HG03520 (cell line): ENCODE measurements around the gene BANP.
A peak's percentile ranks its signal among the peaks of the same experiment; 100 is the strongest.

ENCODE experiments used
- ATAC-seq: cut with Tn5 transposase; IDR thresholded peaks from one replicate; pipeline ENCODE4 v1.9.1; 2021; ENCODE audit warnings: mild to moderate bottlenecking, moderate library complexity; ENCODE audit not compliant: unreplicated experiment

Gene BANP

GRCh38 chr16:87948735-87949070 lies 2.5 kb upstream of the BANP start:
- no peak for ATAC-seq

- no peak for ATAC-seq
Observed at GRCh38 chr16:87949071-87949744, 2.0 kb upstream of the BANP start.

GRCh38 chr16:87951552-87952538 lies 611 bp downstream of the BANP start:
- peak; percentile 3 for ATAC-seq

DNA sequence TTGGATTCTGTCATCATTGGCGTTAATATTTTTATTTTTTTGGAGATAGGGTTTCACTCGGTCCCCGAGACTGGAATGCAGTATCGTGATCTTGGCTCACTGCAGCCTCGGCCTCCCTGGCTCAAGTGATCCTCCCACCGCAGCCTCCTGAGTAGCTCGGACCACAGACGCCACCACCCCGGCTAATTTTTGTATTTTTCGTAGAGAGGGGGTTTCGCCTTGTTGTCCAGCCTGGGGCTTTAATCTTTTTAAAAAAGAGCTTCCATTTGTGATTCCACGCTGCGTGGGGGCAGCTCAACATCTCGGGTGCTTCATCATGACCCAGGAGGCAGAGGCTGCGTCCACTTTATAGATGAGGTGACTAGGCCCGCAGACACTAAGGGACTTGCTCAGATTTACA lies 1.5 kb downstream of the BANP start:
- no peak for ATAC-seq

GRCh38 chr16:87953308-87954215 lies 2.3 kb downstream of the BANP start:
- no peak for ATAC-seq

DNA sequence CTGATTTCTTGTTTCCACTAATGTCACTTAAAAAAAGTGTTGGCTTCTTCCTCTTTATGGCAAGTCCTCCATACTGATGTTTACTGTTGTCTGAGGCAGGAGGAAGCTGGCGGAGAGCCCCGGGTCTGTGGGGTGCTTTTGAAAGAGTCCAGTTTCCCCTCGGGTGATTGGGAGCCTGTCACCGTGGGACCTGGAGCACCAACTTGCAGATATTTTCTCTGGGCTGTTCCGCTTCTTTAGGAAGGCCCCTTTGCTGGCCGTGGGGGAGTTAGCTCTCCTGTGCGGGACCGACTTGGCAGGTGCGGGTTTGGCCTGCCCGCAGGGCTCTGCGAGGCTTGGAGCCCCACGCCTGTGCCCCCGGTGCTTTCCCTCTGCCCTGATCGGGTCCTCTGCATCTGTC lies 3.1 kb downstream of the BANP start:
- ATAC-seq = no peak

DNA sequence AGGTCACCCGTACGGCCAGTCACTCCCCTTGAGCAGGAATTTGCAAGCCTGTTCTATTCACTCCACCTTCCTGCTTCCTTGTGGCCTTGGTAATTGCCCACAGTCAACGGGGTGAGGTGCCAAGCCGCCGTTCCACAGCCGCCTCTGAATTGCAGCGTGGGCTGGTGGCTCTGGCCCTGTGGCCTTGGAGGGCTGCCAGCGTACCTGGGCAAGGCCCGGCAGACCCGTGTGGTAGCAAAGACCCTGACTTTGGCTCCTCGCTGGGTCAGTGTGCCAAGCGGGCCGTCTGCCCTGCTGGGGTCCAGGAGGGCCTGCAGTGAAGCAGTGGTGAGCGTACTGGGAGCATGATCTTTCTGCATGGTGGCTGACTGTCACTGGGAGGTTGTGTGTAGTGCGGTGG lies 3.6 kb downstream of the BANP start:
- ATAC-seq = no peak

- no peak for ATAC-seq
Observed at GRCh38 chr16:87955302-87956097, 4.3 kb downstream of the BANP start.

DNA sequence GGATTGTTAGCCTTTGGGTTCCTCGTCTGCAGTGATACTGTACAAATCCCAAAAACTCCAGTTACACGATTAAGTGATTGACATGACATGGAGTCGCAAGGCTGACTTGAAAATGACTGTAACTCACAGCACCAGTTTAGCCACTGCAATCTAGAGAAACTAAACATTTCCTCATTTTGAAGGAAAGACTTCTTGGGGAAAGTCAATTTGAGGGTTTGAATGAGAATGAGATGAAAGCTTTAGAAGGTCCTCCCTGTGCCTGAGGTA lies 4.8 kb downstream of the BANP start:
- ATAC-seq = no peak

- ATAC-seq = no peak
Observed at GRCh38 chr16:87956365-87957231, 5.4 kb downstream of the BANP start.

- no peak for ATAC-seq
Observed at GRCh38 chr16:87957296-87958094, 6.3 kb downstream of the BANP start.

DNA sequence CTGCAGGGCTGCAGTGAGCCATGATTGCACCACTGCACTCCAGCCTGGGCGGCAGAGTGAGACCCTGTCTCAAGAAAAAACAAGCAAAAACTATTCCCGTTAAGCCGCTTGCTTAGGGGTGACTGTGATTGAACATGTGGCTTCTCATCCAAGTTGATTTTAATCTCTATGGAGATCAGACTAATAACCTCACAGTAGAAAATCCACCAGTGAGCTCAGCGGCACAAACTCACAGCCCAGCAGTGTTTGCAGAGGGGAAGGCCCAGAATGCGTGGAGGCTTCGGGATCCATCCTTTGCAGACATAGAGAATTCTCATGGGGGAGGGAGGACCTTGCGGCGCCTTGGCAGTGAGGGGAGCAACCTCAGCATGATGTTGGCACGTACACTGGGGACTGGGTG lies 7.4 kb downstream of the BANP start:
- ATAC-seq = no peak

DNA sequence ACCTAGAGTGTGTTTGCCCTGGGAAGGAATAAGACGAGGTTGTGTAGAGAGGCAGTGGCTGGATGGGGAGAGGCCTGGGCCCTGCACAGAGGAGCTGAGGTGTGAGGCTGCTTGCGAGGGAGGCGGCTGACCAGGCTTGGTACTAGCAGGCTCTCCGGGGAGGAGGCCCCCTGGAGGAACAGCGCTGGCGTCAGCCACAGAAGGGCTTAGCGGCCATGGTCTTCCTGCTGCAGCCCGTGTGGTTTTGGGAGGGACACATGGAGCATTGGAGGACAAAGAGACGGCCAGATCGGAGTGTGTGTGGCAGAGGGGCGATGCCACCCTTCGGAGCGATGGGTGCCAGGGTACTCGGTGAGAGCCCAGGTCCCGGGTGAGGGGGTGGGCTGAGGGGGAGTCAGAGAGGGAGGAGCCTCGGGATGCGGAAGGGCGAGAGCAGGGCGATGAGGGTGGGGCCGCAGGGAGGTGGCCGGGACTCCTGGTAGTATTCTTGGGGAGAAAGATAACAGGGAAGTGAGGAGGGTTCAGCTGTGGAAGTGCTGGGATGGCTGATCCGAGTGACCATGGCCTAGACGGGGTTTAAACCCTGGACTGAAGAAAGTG lies 8.3 kb downstream of the BANP start:
- no peak for ATAC-seq

DNA sequence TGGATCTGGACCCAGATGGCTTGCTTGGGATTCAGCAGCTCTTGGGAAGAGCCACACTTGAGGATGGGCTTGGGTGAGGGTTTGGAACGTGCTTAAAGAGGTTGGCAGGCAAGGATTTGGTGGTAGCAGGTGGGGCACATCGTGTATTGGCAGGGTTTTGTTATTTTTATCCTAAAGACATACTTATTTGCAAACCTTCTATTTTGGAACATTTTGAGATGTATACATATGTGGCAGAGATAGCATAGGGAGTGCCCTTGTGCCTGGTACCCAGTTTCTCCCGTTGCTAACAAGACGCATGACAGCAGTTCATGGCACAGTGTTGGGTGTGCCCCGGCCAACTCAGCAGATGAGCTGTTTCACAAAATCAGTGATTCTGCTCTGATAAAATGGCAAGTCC lies 9.1 kb downstream of the BANP start:
- ATAC-seq = no peak

GRCh38 chr16:87960852-87961251 lies 9.6 kb downstream of the BANP start:
- ATAC-seq = no peak

DNA sequence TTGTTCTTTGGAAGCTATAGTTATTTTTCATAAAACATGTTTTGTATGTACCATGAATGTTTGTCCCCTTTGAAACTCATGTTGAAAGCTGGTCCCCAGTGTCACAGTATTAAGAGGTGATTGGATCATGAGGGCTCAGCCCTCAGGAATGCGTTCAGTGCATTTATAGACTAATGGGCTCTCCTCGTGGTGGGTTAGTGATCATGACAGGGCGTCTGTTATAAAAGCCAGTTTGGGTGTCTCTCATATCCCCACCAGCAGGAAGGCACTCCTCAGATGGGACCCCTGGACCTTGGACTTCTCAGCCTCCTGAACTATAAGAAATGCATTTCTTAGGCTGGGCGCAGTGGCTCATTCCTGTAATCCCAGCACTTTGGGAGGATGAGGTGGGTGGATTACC lies 10.4 kb downstream of the BANP start:
- ATAC-seq = no peak

DNA sequence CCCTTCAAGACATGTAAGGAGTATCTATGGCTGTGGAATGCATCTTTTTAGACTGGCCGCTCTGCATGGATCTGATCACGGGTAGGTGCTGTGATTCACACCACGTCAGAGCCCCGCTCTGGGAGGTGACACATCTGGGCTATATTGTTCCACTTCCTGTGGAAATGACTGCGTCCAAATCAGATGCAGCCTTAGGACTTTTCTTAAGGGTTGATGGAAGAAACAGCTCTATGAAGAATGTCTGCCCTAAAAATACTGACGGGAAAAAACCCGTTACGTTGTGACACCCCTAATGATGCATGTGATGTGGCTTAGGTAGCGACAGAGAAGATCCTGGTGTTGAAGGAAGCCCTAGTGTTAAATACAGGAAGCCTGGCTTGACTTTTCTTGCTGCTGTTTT lies 12.2 kb downstream of the BANP start:
- ATAC-seq = no peak

GRCh38 chr16:87964049-87964659 lies 12.9 kb downstream of the BANP start:
- no peak for ATAC-seq
